ENCODE results near the gene TSPAN7.

DNA sequence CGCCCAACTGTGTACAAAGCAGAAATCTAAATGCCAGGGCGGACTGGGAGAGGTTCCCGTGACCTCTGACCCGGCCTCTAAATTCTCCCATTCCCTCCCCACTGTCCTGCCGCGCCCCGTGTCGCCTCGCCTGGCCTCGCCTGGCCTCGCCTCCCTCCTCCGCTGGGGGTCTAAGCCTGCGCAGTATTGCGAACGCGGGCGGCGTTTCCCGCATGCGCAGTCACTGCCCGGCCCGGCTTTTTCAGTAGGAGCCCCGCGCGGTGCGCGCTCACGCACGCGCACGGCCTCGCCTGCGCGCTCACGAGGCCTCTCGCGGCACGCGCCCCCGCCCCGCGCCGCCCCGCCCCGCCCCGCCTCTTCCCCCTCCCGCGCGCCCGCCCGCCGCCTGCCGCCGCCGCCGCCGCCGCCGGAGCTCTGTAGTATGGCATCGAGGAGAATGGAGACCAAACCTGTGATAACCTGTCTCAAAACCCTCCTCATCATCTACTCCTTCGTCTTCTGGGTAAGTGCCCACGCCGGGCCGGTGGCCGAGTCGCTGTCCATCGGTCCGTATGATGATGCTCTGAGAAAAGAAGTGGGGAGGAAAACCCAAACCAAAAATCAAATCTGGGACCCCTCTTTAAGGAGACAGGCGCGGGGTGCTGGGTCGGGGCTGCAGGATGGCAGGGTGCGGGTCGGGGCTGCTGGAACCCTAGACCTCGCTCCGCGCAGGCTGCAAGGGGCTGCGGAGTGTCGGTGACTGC, at the start of gene TSPAN7:
- TF ChIP-seq, protein P1, sequence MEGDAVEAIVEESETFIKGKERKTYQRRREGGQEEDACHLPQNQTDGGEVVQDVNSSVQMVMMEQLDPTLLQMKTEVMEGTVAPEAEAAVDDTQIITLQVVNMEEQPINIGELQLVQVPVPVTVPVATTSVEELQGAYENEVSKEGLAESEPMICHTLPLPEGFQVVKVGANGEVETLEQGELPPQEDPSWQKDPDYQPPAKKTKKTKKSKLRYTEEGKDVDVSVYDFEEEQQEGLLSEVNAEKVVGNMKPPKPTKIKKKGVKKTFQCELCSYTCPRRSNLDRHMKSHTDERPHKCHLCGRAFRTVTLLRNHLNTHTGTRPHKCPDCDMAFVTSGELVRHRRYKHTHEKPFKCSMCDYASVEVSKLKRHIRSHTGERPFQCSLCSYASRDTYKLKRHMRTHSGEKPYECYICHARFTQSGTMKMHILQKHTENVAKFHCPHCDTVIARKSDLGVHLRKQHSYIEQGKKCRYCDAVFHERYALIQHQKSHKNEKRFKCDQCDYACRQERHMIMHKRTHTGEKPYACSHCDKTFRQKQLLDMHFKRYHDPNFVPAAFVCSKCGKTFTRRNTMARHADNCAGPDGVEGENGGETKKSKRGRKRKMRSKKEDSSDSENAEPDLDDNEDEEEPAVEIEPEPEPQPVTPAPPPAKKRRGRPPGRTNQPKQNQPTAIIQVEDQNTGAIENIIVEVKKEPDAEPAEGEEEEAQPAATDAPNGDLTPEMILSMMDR (IDR thresholded peaks at IDR 0.05) = no peak
- TF ChIP-seq EP300 (IDR thresholded peaks at IDR 0.05; ENCODE audit: low read depth) (no peak), POLR2AphosphoS5 (IDR thresholded peaks at IDR 0.05) (peak in 1 of 3 donors; percentile 39), POLR2A (IDR thresholded peaks at IDR 0.05) (no peak)
